ENCODE data around the gene MSI2.

Gene MSI2

GRCh38 chr17:57391857-57392471 lies 135.6 kb downstream of the MSI2 start:
- DNase-seq (ENCODE audit: low read depth, low spot score): no peak

DNA sequence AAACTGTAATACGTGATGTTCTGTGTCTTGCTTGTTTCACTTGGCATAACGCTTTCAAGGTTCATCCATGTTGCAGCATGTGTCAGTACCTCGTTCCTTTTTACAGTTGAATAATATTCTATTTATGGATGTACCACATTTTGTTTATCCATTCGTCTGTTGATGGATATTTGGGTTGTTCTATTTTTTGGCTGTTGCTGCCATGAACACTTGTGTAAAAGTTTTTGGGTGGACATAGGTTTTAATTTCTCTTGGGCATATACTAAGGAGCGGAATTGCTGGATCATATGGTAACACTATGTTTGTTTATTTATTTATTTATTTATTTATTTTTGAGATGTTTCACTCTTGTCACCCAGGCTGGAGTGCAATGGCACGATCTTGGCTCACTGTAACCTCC lies 137.0 kb downstream of the MSI2 start:
- DNase-seq (ENCODE audit: low read depth, low spot score): no peak

DNA sequence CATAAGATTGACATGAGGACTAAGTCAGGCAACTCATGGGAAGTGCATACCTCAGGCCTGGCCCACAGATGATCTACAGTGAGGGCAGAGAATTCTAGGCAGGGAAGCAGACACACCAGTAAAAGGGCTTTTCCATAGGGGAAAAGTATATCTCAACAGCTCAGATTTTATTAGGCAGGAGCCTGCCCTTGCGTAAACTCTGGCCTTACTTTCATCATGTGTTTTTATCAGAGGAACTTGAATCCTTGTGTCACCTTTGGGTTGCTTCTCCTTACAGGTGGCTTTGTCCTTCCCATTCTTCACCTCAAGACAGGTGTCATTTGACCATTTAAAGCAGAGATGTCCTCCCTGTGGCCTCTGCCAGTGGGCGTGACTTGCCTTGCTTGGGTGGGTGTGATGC lies 138.1 kb downstream of the MSI2 start:
- DNase-seq (ENCODE audit: low read depth, low spot score): no peak

- no peak for DNase-seq (ENCODE audit: low read depth, low spot score)
Observed at GRCh38 chr17:57395721-57396321, 139.5 kb downstream of the MSI2 start.

- no peak for DNase-seq (ENCODE audit: low read depth, low spot score)
Observed at GRCh38 chr17:57396511-57396921, 140.2 kb downstream of the MSI2 start.

DNA sequence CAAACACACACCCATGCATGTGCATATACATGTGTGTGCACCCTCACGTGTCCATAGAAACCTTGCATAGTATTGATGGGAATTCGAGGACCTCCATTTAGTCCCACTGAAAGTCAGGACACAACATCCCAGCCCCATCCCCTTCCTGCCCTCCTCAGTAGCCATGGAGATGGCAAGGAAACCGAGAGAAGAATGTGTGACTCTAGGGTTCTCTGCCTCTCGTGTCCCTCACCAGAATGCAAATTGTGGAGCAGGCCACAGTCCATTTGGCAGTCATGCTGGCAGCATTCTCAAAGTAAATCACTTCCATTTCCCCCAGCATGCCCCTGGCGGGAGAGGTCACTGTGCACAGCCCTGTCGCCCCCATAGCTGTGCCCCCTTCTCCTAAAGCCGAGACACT lies 141.1 kb downstream of the MSI2 start:
- no peak for DNase-seq (ENCODE audit: low read depth, low spot score)

GRCh38 chr17:57399690-57400089 lies 143.4 kb downstream of the MSI2 start:
- DNase-seq (ENCODE audit: low read depth, low spot score): no peak

- no peak for DNase-seq (ENCODE audit: low read depth, low spot score)
Observed at GRCh38 chr17:57400648-57401047, 144.3 kb downstream of the MSI2 start.

DNA sequence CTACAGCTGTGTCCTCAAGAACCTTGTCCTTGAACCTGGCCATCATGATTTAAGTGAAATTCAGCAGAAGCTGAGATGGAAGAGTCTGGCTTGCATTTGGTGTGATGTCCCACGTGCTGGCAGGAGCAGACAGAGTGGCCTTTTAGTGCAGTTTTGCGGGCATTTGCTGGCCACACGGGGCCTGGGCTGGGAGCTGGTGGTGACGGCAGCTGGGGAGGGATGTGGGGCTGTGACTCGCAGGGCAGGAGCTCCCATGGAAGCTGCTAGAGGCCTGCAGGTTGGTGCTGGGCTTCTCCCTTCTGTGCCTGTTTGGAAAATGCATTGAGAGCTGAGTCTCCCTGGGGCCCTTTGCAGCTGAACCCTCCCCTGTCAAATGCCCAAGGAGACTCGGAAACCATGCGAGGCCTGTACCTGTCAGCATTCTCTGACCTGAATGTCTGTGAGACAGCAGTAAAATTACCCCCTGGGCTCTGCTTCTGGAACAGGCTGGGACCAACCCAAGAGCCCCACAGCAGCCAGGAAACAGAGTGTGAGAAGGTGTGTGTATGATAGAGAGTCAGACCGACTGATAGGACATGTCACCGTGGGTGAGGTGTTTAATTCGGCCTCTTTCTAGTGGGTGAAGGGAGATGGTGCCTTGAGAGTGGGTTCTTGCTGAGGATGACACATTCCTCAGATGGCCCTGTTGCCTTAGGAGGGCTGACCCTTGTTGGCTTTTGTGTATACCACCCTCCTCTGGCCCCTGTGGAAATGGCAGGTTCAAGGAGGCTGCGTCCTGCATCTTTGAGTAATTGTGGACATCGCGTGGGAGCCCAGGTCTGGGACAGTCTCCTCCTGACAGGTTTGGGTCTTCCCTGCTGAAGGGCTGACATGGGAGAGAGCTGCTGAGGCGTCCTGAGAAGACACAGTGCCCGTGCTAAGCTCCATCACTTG lies 145.5 kb downstream of the MSI2 start:
- no peak for DNase-seq (ENCODE audit: low read depth, low spot score)

DNA sequence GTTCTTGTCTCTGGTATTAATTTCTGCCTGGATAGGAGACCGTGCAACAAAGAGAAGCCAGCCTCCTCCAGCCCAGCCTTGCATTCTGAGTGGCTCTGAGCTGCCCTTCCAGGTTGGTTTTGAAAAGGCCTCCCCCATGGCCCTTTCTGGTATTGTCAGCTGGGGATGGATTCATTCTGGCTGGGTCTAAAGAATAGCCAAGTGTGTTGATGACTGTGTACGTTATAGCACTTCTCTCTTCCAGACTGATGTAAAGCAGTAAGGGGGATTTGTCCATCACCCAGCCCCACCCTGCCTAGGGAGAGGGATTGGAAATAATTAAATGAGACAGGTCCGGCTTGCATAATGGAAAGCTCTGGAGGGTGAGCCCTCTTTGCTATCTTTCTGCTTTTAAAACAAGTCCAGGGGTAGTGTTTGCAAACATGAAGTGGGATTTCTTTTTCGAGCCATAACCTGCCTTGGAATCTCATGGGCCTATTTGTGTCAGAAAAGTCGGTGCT lies 146.4 kb downstream of the MSI2 start:
- no peak for DNase-seq (ENCODE audit: low read depth, low spot score)

DNA sequence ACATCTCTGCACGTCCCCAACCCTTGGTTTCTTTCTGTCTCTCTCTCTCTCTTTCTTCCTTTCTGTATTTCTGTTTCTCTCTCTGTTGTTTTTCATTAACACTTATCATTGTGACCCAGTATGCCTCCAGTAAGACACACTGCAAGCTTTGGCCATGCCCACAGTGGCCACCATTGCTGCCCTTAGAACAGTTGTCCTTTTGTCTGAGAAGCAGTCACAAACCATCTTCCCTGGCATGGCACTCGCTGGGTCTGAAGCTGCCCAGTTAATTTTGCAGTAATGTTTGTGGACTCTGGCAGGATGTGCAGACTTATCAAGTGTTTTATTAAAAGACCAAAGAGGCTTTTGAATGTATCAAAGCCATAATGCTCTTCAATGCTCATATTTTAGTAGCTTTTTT lies 146.9 kb downstream of the MSI2 start:
- no peak for DNase-seq (ENCODE audit: low read depth, low spot score)

DNA sequence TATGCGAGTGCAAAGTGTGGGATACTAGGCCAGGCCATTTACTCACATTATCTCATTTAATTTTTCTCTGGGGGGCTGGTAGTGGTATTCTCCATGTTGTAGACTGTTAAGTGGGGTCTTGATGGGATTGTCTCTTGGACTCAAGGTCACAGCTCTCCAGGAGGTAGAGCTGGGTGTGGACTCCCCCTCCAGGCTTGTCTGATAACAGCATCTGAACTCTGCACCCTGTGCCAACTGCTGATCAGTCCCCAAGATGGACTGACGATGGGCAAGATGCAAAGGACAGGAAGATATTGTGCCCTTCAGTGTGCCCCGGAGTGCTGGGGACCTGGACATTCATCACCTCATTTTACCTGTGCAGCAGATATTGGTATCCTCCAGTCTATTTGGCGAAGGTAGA lies 147.8 kb downstream of the MSI2 start:
- DNase-seq (ENCODE audit: low read depth, low spot score): no peak

GRCh38 chr17:57404795-57405490 lies 148.6 kb downstream of the MSI2 start:
- no peak for DNase-seq (ENCODE audit: low read depth, low spot score)

GRCh38 chr17:57405491-57406072 lies 149.3 kb downstream of the MSI2 start:
- DNase-seq (ENCODE audit: low read depth, low spot score): no peak

- DNase-seq (ENCODE audit: low read depth, low spot score): no peak
Observed at GRCh38 chr17:57406131-57406980, 150.0 kb downstream of the MSI2 start.

DNA sequence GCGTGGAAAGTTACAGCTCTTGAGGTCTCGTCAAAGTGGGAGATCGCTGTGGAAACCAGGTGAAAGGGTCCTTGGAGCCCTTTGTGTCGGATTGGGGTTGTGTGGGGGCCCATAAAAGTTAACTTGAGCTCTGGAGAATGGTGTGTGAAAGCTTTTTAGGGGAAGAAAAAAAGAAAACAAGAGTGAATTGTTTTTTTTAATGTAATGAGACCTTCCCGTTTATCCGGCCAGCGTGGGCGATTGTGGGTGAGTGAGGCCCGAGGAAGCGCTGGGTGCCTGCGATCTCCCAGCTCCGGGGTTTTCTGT lies 150.6 kb downstream of the MSI2 start:
- no peak for DNase-seq (ENCODE audit: low read depth, low spot score)

DNA sequence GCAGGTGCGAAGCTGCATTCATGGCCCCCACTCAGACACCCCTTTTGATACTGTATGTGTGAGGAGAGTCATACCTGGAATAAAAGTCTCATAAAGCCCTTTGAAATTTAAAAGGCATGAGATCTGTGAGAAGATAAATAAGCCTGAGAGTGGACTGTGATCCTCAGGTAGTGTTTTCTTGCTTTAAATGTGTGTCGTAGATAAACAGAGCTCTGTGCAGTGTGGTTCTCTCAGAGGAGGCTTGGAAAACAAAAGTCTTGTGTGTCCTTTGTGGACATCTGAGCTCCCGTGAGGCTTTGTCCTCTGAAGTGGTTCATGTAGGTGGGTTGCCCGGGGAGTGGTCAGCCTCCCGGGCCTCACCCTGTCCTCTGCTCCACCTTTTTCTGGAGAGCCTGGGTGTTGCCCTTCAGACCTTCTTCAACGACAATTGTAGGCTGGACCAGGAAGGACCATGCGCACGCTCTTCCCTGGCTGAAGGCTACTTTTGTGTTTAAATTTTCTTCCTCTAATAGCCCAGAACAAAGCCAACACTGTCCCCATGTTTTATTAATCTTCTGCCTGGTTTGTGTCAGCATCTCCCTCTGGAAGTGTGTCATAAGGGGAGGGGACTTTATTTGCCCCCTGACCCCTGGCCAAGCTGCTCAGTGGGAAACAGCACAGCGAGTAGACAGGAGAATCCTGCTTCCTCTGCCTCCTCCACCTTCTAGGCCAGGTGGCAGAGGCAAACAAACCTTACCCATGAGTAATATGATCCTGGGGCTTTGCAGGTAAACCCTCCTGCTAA lies 151.2 kb downstream of the MSI2 start:
- DNase-seq (ENCODE audit: low read depth, low spot score): no peak

DNA sequence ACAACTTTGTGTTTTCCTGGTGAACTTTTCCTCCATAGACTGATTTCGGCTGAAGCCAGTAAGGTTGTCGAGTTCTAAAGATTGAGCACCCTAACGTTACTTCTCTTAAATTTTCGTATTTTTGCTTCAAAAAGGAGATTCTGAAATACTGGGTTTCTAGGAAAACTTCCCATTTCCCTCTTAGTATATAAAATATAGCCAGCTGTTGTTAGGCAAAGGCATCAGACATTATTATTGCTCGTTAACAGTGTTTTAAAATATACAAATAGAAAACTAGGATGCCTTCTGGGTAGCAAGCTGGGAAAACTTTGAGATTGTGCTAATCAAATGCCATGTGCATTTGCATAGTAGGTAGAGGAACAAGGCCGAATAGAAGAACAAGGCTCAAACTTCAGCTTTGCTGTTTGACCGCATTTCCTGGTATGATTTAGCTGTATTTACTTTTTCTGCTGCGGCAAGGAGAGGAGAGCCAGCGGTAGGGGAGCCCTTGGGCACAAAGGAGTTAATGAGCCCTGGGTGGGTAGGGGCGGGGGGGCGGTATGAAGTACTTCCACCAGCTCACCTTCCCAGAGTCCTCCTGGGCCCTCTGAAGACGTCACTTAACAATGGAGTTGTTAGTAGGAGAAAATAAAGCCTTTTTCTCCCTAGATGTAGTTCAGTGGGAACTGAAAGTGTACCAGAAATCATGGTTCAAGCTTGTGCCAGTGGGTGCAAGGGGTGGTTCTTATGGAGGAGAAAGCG lies 151.9 kb downstream of the MSI2 start:
- DNase-seq (ENCODE audit: low read depth, low spot score): no peak

- no peak for DNase-seq (ENCODE audit: low read depth, low spot score)
Observed at GRCh38 chr17:57410169-57410568, 153.8 kb downstream of the MSI2 start.
